PC-3 (cell line): Measurements from ENCODE around the gene IRX4.

Source experiments
- EZH2phosphoT487 ChIP-seq: fragments of 300-600 bp; sonication (generic); IDR thresholded peaks from 2 replicates; pipeline ENCODE4 v1.6.1; 2018; ENCODE audit warnings: mild to moderate bottlenecking, antibody characterized with exemption, low read length, borderline replicate concordance
- TF ChIP-seq, protein P1 (sequence below): fragments of 300-600 bp; sonication (generic); conservative IDR thresholded peaks from 2 replicates; pipeline ENCODE4 v1.5.1; 2017; ENCODE audit warnings: antibody characterized with exemption, low read depth, mild to moderate bottlenecking, low read length

DNA sequence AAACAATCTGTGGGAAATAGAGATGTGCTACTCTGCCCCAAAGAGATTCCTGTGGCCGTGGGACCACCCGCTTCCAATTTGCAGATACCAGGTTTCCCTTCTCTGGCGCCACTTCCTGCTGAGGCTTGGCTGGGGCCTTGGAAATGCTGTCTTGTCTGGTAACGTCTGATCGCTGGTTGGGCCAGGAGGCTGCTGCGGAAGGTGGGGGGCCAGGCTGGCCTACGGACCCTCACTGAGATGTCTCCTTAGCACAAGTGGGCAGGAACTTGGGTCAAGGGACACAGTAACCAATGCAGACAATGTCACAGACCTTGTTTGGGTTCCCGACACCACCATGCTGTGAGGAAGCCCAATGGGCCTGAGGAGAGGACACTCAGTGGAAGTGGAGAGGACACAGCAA is 31.7 kb upstream of the IRX4 start:
- TF ChIP-seq, protein P1, sequence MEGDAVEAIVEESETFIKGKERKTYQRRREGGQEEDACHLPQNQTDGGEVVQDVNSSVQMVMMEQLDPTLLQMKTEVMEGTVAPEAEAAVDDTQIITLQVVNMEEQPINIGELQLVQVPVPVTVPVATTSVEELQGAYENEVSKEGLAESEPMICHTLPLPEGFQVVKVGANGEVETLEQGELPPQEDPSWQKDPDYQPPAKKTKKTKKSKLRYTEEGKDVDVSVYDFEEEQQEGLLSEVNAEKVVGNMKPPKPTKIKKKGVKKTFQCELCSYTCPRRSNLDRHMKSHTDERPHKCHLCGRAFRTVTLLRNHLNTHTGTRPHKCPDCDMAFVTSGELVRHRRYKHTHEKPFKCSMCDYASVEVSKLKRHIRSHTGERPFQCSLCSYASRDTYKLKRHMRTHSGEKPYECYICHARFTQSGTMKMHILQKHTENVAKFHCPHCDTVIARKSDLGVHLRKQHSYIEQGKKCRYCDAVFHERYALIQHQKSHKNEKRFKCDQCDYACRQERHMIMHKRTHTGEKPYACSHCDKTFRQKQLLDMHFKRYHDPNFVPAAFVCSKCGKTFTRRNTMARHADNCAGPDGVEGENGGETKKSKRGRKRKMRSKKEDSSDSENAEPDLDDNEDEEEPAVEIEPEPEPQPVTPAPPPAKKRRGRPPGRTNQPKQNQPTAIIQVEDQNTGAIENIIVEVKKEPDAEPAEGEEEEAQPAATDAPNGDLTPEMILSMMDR = no peak
- TF ChIP-seq EZH2phosphoT487 = no peak
